ENCODE results near the gene PER2. TPM values are rescaled to one million over a fixed set of nuclear protein-coding genes. Genes with fewer than 3 reads are reported as not detected.

Gene PER2
- total and polyA plus RNA-seq, 2 of the 4 experiments (the other 2 are of a cell fraction): 1.7 to 3.2 TPM

- Histone ChIP-seq H3K4me1 (ENCODE audit: control insufficient read depth, insufficient read depth, low read length) (peaks cover 3% of the 10 kb centered on the region), H2BK120ac (ENCODE audit: low read depth, low read length) (no peak overlapping the region), H2BK5ac (ENCODE audit: low read depth, low read length, poor library complexity, severe bottlenecking) (no peak overlapping the region), H3K9ac (ENCODE audit: low read depth, low read length) (no peak overlapping the region), H3K27ac (ENCODE audit: insufficient read depth, low read length) (no peak overlapping the region), H3K36me3 (ENCODE audit: control insufficient read depth, insufficient read depth, low read length) (no peaks in the 10 kb centered on the region), H3K56ac (ENCODE audit: extremely low read depth, insufficient read depth, low read length) (no peak overlapping the region), H3K79me1 (ENCODE audit: low read depth in 1 of 2, low read length in 2 of 2) (peaks cover 0 to 14% of the 10 kb centered on the region in 2 experiments; a peak in 1 of 4 replicates), H4K20me1 (ENCODE audit: insufficient read depth, low read length) (peaks cover 7% of the 10 kb centered on the region), H4K91ac (ENCODE audit: insufficient read depth, low read depth, low read length) (no peak overlapping the region), H3K4me2 (ENCODE audit: low read depth, low read length) (no peak overlapping the region), H3K27me3 (ENCODE audit: control insufficient read depth, insufficient read depth, low read length) (peaks cover 33% of the 10 kb centered on the region), H3K4ac (ENCODE audit: low read depth, low read length) (no peak overlapping the region), H3K23ac (ENCODE audit: low read depth, low read length) (no peak overlapping the region), H3K4me3 (ENCODE audit: insufficient read depth, low read depth, low read length) (no peak overlapping the region), H3K14ac (replicated peaks; ENCODE audit: low read depth, low read length) (no peak overlapping the region), H3K18ac (ENCODE audit: low read depth, low read length) (no peak overlapping the region), H3K9me3 (ENCODE audit: control insufficient read depth, insufficient read depth, low read length) (peaks cover 3% of the 10 kb centered on the region; the same call in 1 of the 2 replicates), H2AK5ac (ENCODE audit: low read depth, low read length) (no peak overlapping the region), H2BK15ac (ENCODE audit: low read depth, low read length) (no peak overlapping the region), H4K5ac (ENCODE audit: low read depth, low read length) (no peak overlapping the region), H4K8ac (ENCODE audit: low read depth in 2 of 2, low read length in 2 of 2) (no peak overlapping the region), H2BK20ac (ENCODE audit: low read depth, low read length) (no peak overlapping the region), H3K9me1 (ENCODE audit: insufficient read depth, low read length) (no peaks in the 10 kb centered on the region), H2AFZ (replicated peaks; ENCODE audit: low read length, poor library complexity) (no peak overlapping the region), H2AK9ac (replicated peaks; ENCODE audit: low read depth, low read length, poor library complexity) (no peak overlapping the region)
- dilution Hi-C loops (cut with HindIII; ENCODE audit: low sequenced_read_pairs, unreplicated experiment) (no loop called here), intact Hi-C loops (cut with micrococcal nuclease) (no loop called here), in situ Hi-C loops (cut with MboI; ENCODE audit: low sequenced_read_pairs) (no loop called here)
- ChIA-PET CTCF (no interaction called here), POLR2A (ENCODE audit: unreplicated experiment) (no interaction called here)
- TF ChIP-seq NFE2L2 (IDR thresholded peaks at IDR 0.05; ENCODE audit: low read depth, low read length): no peak
- TF ChIP-seq MAZ (IDR thresholded peaks at IDR 0.05; ENCODE audit: borderline replicate concordance, low read depth, low read length): no peak
- TF ChIP-seq MXI1 (IDR thresholded peaks at IDR 0.05; ENCODE audit: borderline replicate concordance, low read depth, low read length): no peak
- TF ChIP-seq CEBPB (IDR thresholded peaks at IDR 0.05; ENCODE audit: low read depth, low read length): no peak
- no peak for TF ChIP-seq BHLHE40 (IDR thresholded peaks at IDR 0.05; ENCODE audit: low read depth, low read length)
- TF ChIP-seq USF2 (IDR thresholded peaks at IDR 0.05; ENCODE audit: low read depth, low read length): no peak
- no peak for TF ChIP-seq MAFK (IDR thresholded peaks at IDR 0.05; ENCODE audit: low read depth, low read length)
- no peak for TF ChIP-seq RAD21 (IDR thresholded peaks at IDR 0.05; ENCODE audit: low read length)
- BruUV-seq (replicated peaks): no TSS peak
- ATAC-seq (ENCODE audit: low read depth) (no peak), DNase-seq (no peak)
- WGBS, 2 experiments (ENCODE audit: extremely low coverage in 2 of 2, insufficient read length in 1 of 2): 61% methylated on average over 4 of the region's 7 CpGs; no CpG with 5 or more reads in 1 of the 2 experiments
Observed at GRCh38 chr2:238207006-238207405, 81.4 kb downstream of the PER2 start.

Measured in IMR-90 (cell line).